ENCODE data around the gene ME3.

GRCh38 chr11:86537541-86538222, 134.7 kb downstream of the ME3 start:
- TF ChIP-seq CTCF (IDR thresholded peaks at IDR 0.05) (no peak), POLR2A (IDR thresholded peaks at IDR 0.05) (no peak)

Data from lower leg skin (tissue), 3 donors.